Bronchial epithelial cell (primary cell): Measurements from ENCODE around the gene NOTO. TPM values are rescaled to one million over a fixed set of nuclear protein-coding genes. Genes with fewer than 3 reads are reported as not detected.
A peak's percentile ranks its signal among the peaks of the same experiment; 100 is the strongest.

Experiments
- DNase-seq: peaks from one replicate; pipeline ENCODE4 v3.0.0-alpha.2; 2010; ENCODE audit warnings: low read depth
- FAIRE-seq: peaks from 2 replicates; lab custom pipeline; 2011; peaks lifted over from hg19 to GRCh38; lab: Jason Lieb, UNC
- H3K27me3 ChIP-seq: 2 replicates; pipeline ENCODE4 v1.5.1; 2011; ENCODE audit warnings: low read length; ENCODE audit not compliant: control insufficient read depth, insufficient read depth
- H3K36me3 ChIP-seq: 2 replicates; pipeline ENCODE4 v1.5.1; 2011; ENCODE audit warnings: low read length; ENCODE audit not compliant: control insufficient read depth, insufficient read depth
- H3K4me3 ChIP-seq: 2 replicates; pipeline ENCODE4 v1.5.1; 2011; ENCODE audit warnings: mild to moderate bottlenecking, low read depth, low read length, control low read depth
- CTCF ChIP-seq: IDR thresholded peaks from 2 replicates; pipeline ENCODE4 v1.5.1; 2011; ENCODE audit warnings: mild to moderate bottlenecking, moderate library complexity, low read length, control low read depth, inconsistent platforms; ENCODE audit not compliant: insufficient read depth, severe bottlenecking
- total RNA-seq: library from RNA; depleted of rRNA; stranded (reverse); fragments of >200 nt; gene quantifications from 2 replicates; pipeline ENCODE4 v1.2.1, GENCODE V29; 2014

The NOTO gene
- total RNA-seq, 1 donor from 2014 or later = not detected

GRCh38 chr2:73243884-73244570 is 41.7 kb downstream of the NOTO start:
- DNase-seq = peak; percentile 92
- H3K4me3 ChIP-seq = no peak overlapping the region
- no peak for TF ChIP-seq CTCF
- peaks cover 33% of the 10 kb centered on the region for H3K36me3 ChIP-seq
- no peaks in the 10 kb centered on the region for H3K27me3 ChIP-seq
- no peak for FAIRE-seq

GRCh38 chr2:73244580-73244979 is 42.2 kb downstream of the NOTO start:
- Histone ChIP-seq H3K27me3 (no peaks in the 10 kb centered on the region), H3K36me3 (peaks cover 33% of the 10 kb centered on the region), H3K4me3 (no peak overlapping the region)
- FAIRE-seq (no peak), DNase-seq (no peak)
- TF ChIP-seq CTCF = no peak

- Histone ChIP-seq H3K36me3 (peaks cover 47% of the 10 kb centered on the region), H3K4me3 (no peak overlapping the region), H3K27me3 (no peaks in the 10 kb centered on the region)
- FAIRE-seq = no peak
- DNase-seq = no peak
- TF ChIP-seq CTCF = no peak
Measured at GRCh38 chr2:73246850-73247249, 44.5 kb downstream of the NOTO start.

- TF ChIP-seq CTCF = no peak
- Histone ChIP-seq H3K36me3 (peaks cover 52% of the 10 kb centered on the region), H3K27me3 (no peaks in the 10 kb centered on the region), H3K4me3 (no peak overlapping the region)
- FAIRE-seq = no peak
- DNase-seq = no peak
Measured at GRCh38 chr2:73249636-73250035, 47.3 kb downstream of the NOTO start.

GRCh38 chr2:73250872-73251846 is 48.8 kb downstream of the NOTO start:
- H3K4me3 ChIP-seq = no peak overlapping the region
- TF ChIP-seq CTCF = no peak
- no peaks in the 10 kb centered on the region for H3K27me3 ChIP-seq
- H3K36me3 ChIP-seq = peaks cover 44% of the 10 kb centered on the region
- DNase-seq (no peak), FAIRE-seq (no peak)
